Natural killer cell (primary cell): Measurements from ENCODE around the gene RCBTB2. TPM values are rescaled to one million over a fixed set of nuclear protein-coding genes. Genes with fewer than 3 reads are reported as not detected.

Experiments used
- ATAC-seq, 3 donors: fragments of 150-1000 bp in 2 of 3; fragments of 200-7000 bp in 1 of 3; cut with Tn5 transposase; 1 replicate in 1 of 3; 2 replicates in 2 of 3; pipeline ENCODE4 v1.10.0; 2021; ENCODE audit warnings: mild to moderate bottlenecking in 2 of 3, moderate library complexity in 2 of 3
- DNase-seq, 2 donors: peaks; one replicate each; pipeline versions ENCODE4 v3.0.0 to v3.0.0-alpha.2; 2013 to 2021; ENCODE audit warnings: mixed read lengths in 1 of 2
- H3K27ac ChIP-seq: one replicate; pipeline ENCODE4 v1.5.1; 2013; ENCODE audit warnings: mild to moderate bottlenecking, low read length
- H3K27me3 ChIP-seq: one replicate; pipeline ENCODE4 v1.6.1; 2013; ENCODE audit warnings: low read length; ENCODE audit not compliant: control insufficient read depth, insufficient read depth
- H3K36me3 ChIP-seq: one replicate; pipeline ENCODE4 v1.6.1; 2013; ENCODE audit warnings: low read length; ENCODE audit not compliant: control insufficient read depth, insufficient read depth
- H3K4me1 ChIP-seq: one replicate; pipeline ENCODE4 v1.6.1; 2013; ENCODE audit warnings: low read length; ENCODE audit not compliant: control insufficient read depth, insufficient read depth
- H3K4me3 ChIP-seq: one replicate; pipeline ENCODE4 v1.5.1; 2013; ENCODE audit warnings: low read length
- H3K9me3 ChIP-seq: one replicate; pipeline ENCODE4 v1.6.1; 2013; ENCODE audit warnings: low read length; ENCODE audit not compliant: control insufficient read depth, insufficient read depth
- H3K27ac Mint-ChIP-seq, 2 donors: one replicate each; pipeline ENCODE4 v1.8.0; 2022; ENCODE audit warnings: mild to moderate bottlenecking in 2 of 2, mixed read lengths in 2 of 2, moderate library complexity in 1 of 2
- H3K27me3 Mint-ChIP-seq, 2 donors: one replicate each; pipeline ENCODE4 v1.8.0; 2022; ENCODE audit warnings: low read depth in 2 of 2, mixed read lengths in 2 of 2
- H3K36me3 Mint-ChIP-seq: one replicate; pipeline ENCODE4 v1.8.0; 2022; ENCODE audit warnings: mixed read lengths
- H3K4me1 Mint-ChIP-seq, 2 donors: one replicate each; pipeline ENCODE4 v1.8.0; 2022; ENCODE audit warnings: mixed read lengths in 2 of 2
- H3K4me3 Mint-ChIP-seq: one replicate; pipeline ENCODE4 v1.8.0; 2022; ENCODE audit warnings: mild to moderate bottlenecking, moderate library complexity, mixed read lengths
- H3K9me3 Mint-ChIP-seq, 2 donors: one replicate each; pipeline ENCODE4 v1.8.0; 2022; ENCODE audit warnings: mixed read lengths in 2 of 2
- CTCF ChIP-seq: fragments of 200-600 bp; IDR thresholded peaks from one replicate; pipeline ENCODE4 v1.8.0; 2022; ENCODE audit warnings: antibody characterized with exemption
- WGBS: methylation state at CpG from one replicate; pipeline ENCODE4 v1.1.7; 2013; ENCODE audit warnings: missing lambda C conversion rate; ENCODE audit not compliant: insufficient coverage; 5-methylcytosine and 5-hydroxymethylcytosine counted together
- intact Hi-C: fragments of 100-400 bp; cut with micrococcal nuclease; formaldehyde crosslinking; loops from one replicate; pipeline ENCODE4 v1.14.2; 2022
- total RNA-seq, 4 donors: library from RNA; stranded (reverse); fragments of 120-200 nt in 1 of 4; gene quantifications; one replicate each; pipeline versions ENCODE4 v1.2.3 to v1.2.4, GENCODE V29; 2013 to 2022

Gene RCBTB2
- total RNA-seq, result 10 to 100 TPM; 21.9 to 27.1 (median 24.2) TPM
- total RNA-seq (2013), result 31.7 TPM

GRCh38 chr13:48532506-48533499, at the start of gene RCBTB2:
Gene RCBTB2 (minus strand): TSS chr13:48533080. CDS start chr13:48521939, 11,141 bp downstream.
- Histone ChIP-seq H3K36me3 (no peaks in the 10 kb centered on the region), H3K27ac (peak within 1 kb of the TSS; percentile 96), H3K9me3 (no peaks in the 10 kb centered on the region), H3K4me3 (peak within 1 kb of the TSS; percentile 84), H3K4me1 (peaks cover 16% of the 10 kb centered on the region), H3K27me3 (no peaks in the 10 kb centered on the region)
- intact Hi-C loops, result loop anchor here (1.0 to 2.0 kb wide), 3 partner anchors 28 to 40 kb away; no protein-coding TSS in a partner anchor
- no peak for TF ChIP-seq CTCF
- peaks cover 2 to 3% of the 10 kb centered on the region in 2 donors for H3K9me3 Mint-ChIP-seq
- H3K27me3 Mint-ChIP-seq, result no peaks in the 10 kb centered on the region
- peak within 1 kb of the TSS; percentile 96 to 98 for H3K27ac Mint-ChIP-seq
- ATAC-seq (peak; percentile 84 to 95 (median 87)), DNase-seq (peak; percentile 98 to 100)
- H3K4me1 Mint-ChIP-seq, result peaks cover 45 to 50% of the 10 kb centered on the region in 2 donors
- H3K4me3 Mint-ChIP-seq, result peak within 1 kb of the TSS; percentile 96
- 2% methylated on average over 84 of the region's 84 CpGs for WGBS
- no peaks in the 10 kb centered on the region for H3K36me3 Mint-ChIP-seq

- WGBS, result 91% methylated on average over 3 of the region's 3 CpGs
- DNase-seq (no peak), ATAC-seq (no peak)
- intact Hi-C loops, result loop anchor here (5.0 kb wide), 1 partner anchor 180 kb away; no protein-coding TSS in a partner anchor
- Histone ChIP-seq H3K27ac (no peak overlapping the region), H3K4me3 (no peak overlapping the region), H3K36me3 (no peaks in the 10 kb centered on the region), H3K27me3 (no peaks in the 10 kb centered on the region), H3K9me3 (no peaks in the 10 kb centered on the region), H3K4me1 (peaks cover 33% of the 10 kb centered on the region)
- no peak for TF ChIP-seq CTCF
- H3K9me3 Mint-ChIP-seq, result no peaks in the 10 kb centered on the region
- no peaks in the 10 kb centered on the region for H3K36me3 Mint-ChIP-seq
- H3K4me1 Mint-ChIP-seq, result peaks cover 24 to 29% of the 10 kb centered on the region in 2 donors
- no peak overlapping the region for H3K4me3 Mint-ChIP-seq
- H3K27me3 Mint-ChIP-seq, result peaks cover 6 to 9% of the 10 kb centered on the region in 2 donors
- H3K27ac Mint-ChIP-seq, result no peak overlapping the region
Measured at GRCh38 chr13:48582084-48582483, 49.2 kb upstream of the RCBTB2 start.

- Mint-ChIP-seq H3K27me3 (peaks cover 6 to 9% of the 10 kb centered on the region in 2 donors), H3K4me3 (no peak overlapping the region), H3K27ac (no peak overlapping the region), H3K4me1 (peaks cover 12 to 28% of the 10 kb centered on the region in 2 donors), H3K36me3 (no peaks in the 10 kb centered on the region), H3K9me3 (no peaks in the 10 kb centered on the region)
- no peaks in the 10 kb centered on the region for H3K36me3 ChIP-seq
- 81% methylated on average over 6 of the region's 6 CpGs for WGBS
- H3K9me3 ChIP-seq, result no peaks in the 10 kb centered on the region
- no peaks in the 10 kb centered on the region for H3K27me3 ChIP-seq
- H3K4me1 ChIP-seq, result peaks cover 24% of the 10 kb centered on the region
- no peak for TF ChIP-seq CTCF
- H3K4me3 ChIP-seq, result no peak overlapping the region
- no peak for ATAC-seq
- no peak overlapping the region for H3K27ac ChIP-seq
- intact Hi-C loops, result loop anchor here (1.0 to 5.0 kb wide), 3 partner anchors 179 to 454 kb away; no protein-coding TSS in a partner anchor
- DNase-seq, result no peak
Measured at GRCh38 chr13:48580896-48581295, 48.0 kb upstream of the RCBTB2 start.
